ENCODE results near the gene ALOXE3. TPM values are rescaled to one million over a fixed set of nuclear protein-coding genes. Genes with fewer than 3 reads are reported as not detected.
A peak's percentile ranks its signal among the peaks of the same experiment; 100 is the strongest.

The ALOXE3 gene
- total and polyA plus RNA-seq, 4 donors: 0.12 to 0.68 (median 0.28) TPM; not detected in 1

GRCh38 chr17:8084250-8084649 lies 34.1 kb downstream of the ALOXE3 start:
- Histone ChIP-seq H3K27me3 (ENCODE audit: control insufficient read depth in 3 of 3, insufficient read depth in 3 of 3, low read length in 2 of 3) (peaks cover 0 to 47% (median 31%) of the 10 kb centered on the region in 3 donors), H3K9ac (ENCODE audit: insufficient read depth in 1 of 2, low read length in 2 of 2) (no peak overlapping the region), H3K36me3 (ENCODE audit: control insufficient read depth in 4 of 4, insufficient read depth in 4 of 4, low read length in 4 of 4) (no peaks in the 10 kb centered on the region), H3K27ac (ENCODE audit: low read depth in 1 of 2, low read length in 1 of 2) (no peak overlapping the region), H3K9me3 (ENCODE audit: control insufficient read depth in 4 of 4, insufficient read depth in 3 of 4, low read length in 3 of 4) (peaks cover 0 to under 1% (median 0%) of the 10 kb centered on the region in 4 donors), H3K4me3 (no peak overlapping the region), H3K4me1 (ENCODE audit: control insufficient read depth in 5 of 5, insufficient read depth in 5 of 5, low read length in 5 of 5) (peaks cover 0 to 8% (median 0%) of the 10 kb centered on the region in 5 donors)
- 79 to 85% methylated on average over 6 of the region's 6 CpGs for WGBS, 2 donors
- TF ChIP-seq CTCF (IDR thresholded peaks at IDR 0.05; ENCODE audit: control extremely low read depth, extremely low read depth): no peak
- no peak for DNase-seq
- no peak for ATAC-seq (ENCODE audit: insufficient read depth, low FRiP score)

GRCh38 chr17:8082292-8082691 lies 36.0 kb downstream of the ALOXE3 start:
- ATAC-seq (ENCODE audit: insufficient read depth, low FRiP score) (no peak), DNase-seq (no peak)
- WGBS, 2 donors: 68 to 82% methylated on average over 10 of the region's 10 CpGs
- peaks cover 0 to 2% (median 0%) of the 10 kb centered on the region in 4 donors for H3K9me3 ChIP-seq (ENCODE audit: control insufficient read depth in 4 of 4, insufficient read depth in 3 of 4, low read length in 3 of 4)
- peaks cover 0 to 50% (median 38%) of the 10 kb centered on the region in 3 donors for H3K27me3 ChIP-seq (ENCODE audit: control insufficient read depth in 3 of 3, insufficient read depth in 3 of 3, low read length in 2 of 3)
- H3K9ac ChIP-seq (ENCODE audit: insufficient read depth in 1 of 2, low read length in 2 of 2): no peak overlapping the region
- H3K4me3 ChIP-seq: no peak overlapping the region
- TF ChIP-seq CTCF (IDR thresholded peaks at IDR 0.05; ENCODE audit: control extremely low read depth, extremely low read depth): no peak
- H3K27ac ChIP-seq (ENCODE audit: low read depth in 1 of 2, low read length in 1 of 2): no peak overlapping the region
- H3K4me1 ChIP-seq (ENCODE audit: control insufficient read depth in 5 of 5, insufficient read depth in 5 of 5, low read length in 5 of 5): peaks cover 0 to 10% (median 0%) of the 10 kb centered on the region in 5 donors
- H3K36me3 ChIP-seq (ENCODE audit: control insufficient read depth in 4 of 4, insufficient read depth in 4 of 4, low read length in 4 of 4): no peaks in the 10 kb centered on the region

- no peak overlapping the region for H3K4me3 ChIP-seq
- whole genome bisulfite sequencing, 2 donors: 91 to 95% methylated on average over 3 of the region's 3 CpGs
- H3K27me3 ChIP-seq (ENCODE audit: control insufficient read depth in 3 of 3, insufficient read depth in 3 of 3, low read length in 2 of 3): peaks cover 0 to 47% (median 40%) of the 10 kb centered on the region in 3 donors
- H3K9me3 ChIP-seq (ENCODE audit: control insufficient read depth in 4 of 4, insufficient read depth in 3 of 4, low read length in 3 of 4): peaks cover 0 to 2% (median 0%) of the 10 kb centered on the region in 4 donors
- H3K36me3 ChIP-seq (ENCODE audit: control insufficient read depth in 4 of 4, insufficient read depth in 4 of 4, low read length in 4 of 4): no peaks in the 10 kb centered on the region
- H3K9ac ChIP-seq (ENCODE audit: insufficient read depth in 1 of 2, low read length in 2 of 2): no peak overlapping the region
- H3K27ac ChIP-seq (ENCODE audit: low read depth in 1 of 2, low read length in 1 of 2): no peak overlapping the region
- no peak for DNase-seq
- TF ChIP-seq CTCF (IDR thresholded peaks at IDR 0.05; ENCODE audit: control extremely low read depth, extremely low read depth): no peak
- peaks cover 0 to 10% (median 0%) of the 10 kb centered on the region in 5 donors for H3K4me1 ChIP-seq (ENCODE audit: control insufficient read depth in 5 of 5, insufficient read depth in 5 of 5, low read length in 5 of 5)
- ATAC-seq (ENCODE audit: insufficient read depth, low FRiP score): no peak
Measured at GRCh38 chr17:8081876-8082275, 36.4 kb downstream of the ALOXE3 start.

GRCh38 chr17:8080799-8081219 lies 37.5 kb downstream of the ALOXE3 start:
- H3K9me3 ChIP-seq (ENCODE audit: control insufficient read depth in 4 of 4, insufficient read depth in 3 of 4, low read length in 3 of 4): peaks cover 0 to 2% (median 0%) of the 10 kb centered on the region in 4 donors
- no peak overlapping the region for H3K27ac ChIP-seq (ENCODE audit: low read depth in 1 of 2, low read length in 1 of 2)
- 50 to 80% methylated on average over 13 to 17 of the region's 17 CpGs for WGBS, 2 donors
- no peaks in the 10 kb centered on the region for H3K36me3 ChIP-seq (ENCODE audit: control insufficient read depth in 4 of 4, insufficient read depth in 4 of 4, low read length in 4 of 4)
- peaks cover 0 to 47% (median 40%) of the 10 kb centered on the region in 3 donors for H3K27me3 ChIP-seq (ENCODE audit: control insufficient read depth in 3 of 3, insufficient read depth in 3 of 3, low read length in 2 of 3)
- DNase-seq: no peak
- no peak for ATAC-seq (ENCODE audit: insufficient read depth, low FRiP score)
- no peak for TF ChIP-seq CTCF (IDR thresholded peaks at IDR 0.05; ENCODE audit: control extremely low read depth, extremely low read depth)
- no peak overlapping the region for H3K4me3 ChIP-seq
- H3K4me1 ChIP-seq (ENCODE audit: control insufficient read depth in 5 of 5, insufficient read depth in 5 of 5, low read length in 5 of 5): peaks cover 0 to 10% (median 0%) of the 10 kb centered on the region in 5 donors
- H3K9ac ChIP-seq (ENCODE audit: insufficient read depth in 1 of 2, low read length in 2 of 2): peak overlapping the region in 1 of 2 donors; percentile 17

Data from lung (tissue), 12 donors.